Endothelial cell of umbilical vein (primary cell): ENCODE results near the gene PSD2. TPM values are rescaled to one million over a fixed set of nuclear protein-coding genes. Genes with fewer than 3 reads are reported as not detected.

Experiments
- BruUV-seq: library from RNA; stranded (reverse); fragments of 400-500 nt; replicated peaks from 2 replicates; lab custom pipeline; 2021; lab: Mats Ljungman, UMichigan
- CTCF ChIA-PET: fragments of 300-600, 350-600 bp; sonication (Branson Sonifier 250); formaldehyde crosslinking; loops from one replicate; lab custom pipeline; 2021; ENCODE audit warnings: antibody characterized with exemption, inconsistent platforms; lab: Charles Lee
- POLR2A ChIA-PET: fragments of 300-600, 350-600 bp; sonication (Branson Sonifier 250); formaldehyde crosslinking; loops from one replicate; lab custom pipeline; 2021; ENCODE audit warnings: antibody characterized with exemption, inconsistent platforms; lab: Charles Lee
- DNase-seq: peaks from one replicate; pipeline ENCODE4 v3.0.0-alpha.2; 2011; ENCODE audit warnings: low read depth, low spot score
- FAIRE-seq: peaks from 2 replicates; lab custom pipeline; 2011; peaks lifted over from hg19 to GRCh38; lab: Jason Lieb, UNC
- H2AFZ ChIP-seq: 2 replicates; pipeline ENCODE4 v1.6.0; 2012; ENCODE audit warnings: low read depth, low read length, control low read depth, inconsistent platforms
- H3K27ac ChIP-seq: 2 replicates; pipeline ENCODE4 v1.5.1; 2011; ENCODE audit warnings: low read depth, mild to moderate bottlenecking, control low read depth, low read length, moderate library complexity; ENCODE audit not compliant: insufficient read depth
- H3K27me3 ChIP-seq, 2 experiments: 2 replicates each; pipeline versions ENCODE4 v1.6.0 to v1.6.1; 2011; ENCODE audit warnings: low read length in 2 of 2, mixed read lengths in 1 of 2; ENCODE audit not compliant: control insufficient read depth in 2 of 2, insufficient read depth in 2 of 2
- H3K36me3 ChIP-seq, 2 experiments: 2 replicates in 1 of 2; 3 replicates in 1 of 2; pipeline ENCODE4 v1.5.1; 2011; ENCODE audit warnings: low read length in 2 of 2, mild to moderate bottlenecking in 1 of 2, moderate library complexity in 1 of 2; ENCODE audit not compliant: control insufficient read depth in 2 of 2, insufficient read depth in 2 of 2; ENCODE audit errors: extremely low read depth in 1 of 2
- H3K4me1 ChIP-seq: 3 replicates; pipeline ENCODE4 v1.5.1; 2011; ENCODE audit warnings: mild to moderate bottlenecking, low read length; ENCODE audit not compliant: control insufficient read depth, insufficient read depth; ENCODE audit errors: extremely low read depth
- H3K4me2 ChIP-seq: 2 replicates; pipeline ENCODE4 v1.6.1; 2011; ENCODE audit warnings: low read length, control low read depth, mixed read lengths; ENCODE audit not compliant: insufficient read depth
- H3K4me3 ChIP-seq, 3 experiments: fragments of 200-600 bp in 1 of 3; sonication (generic), shearing (Covaris generic) in 1 of 3; replicated peaks in 1 of 3; 2 replicates each; pipeline ENCODE4 v1.5.1; 2011 to 2016; ENCODE audit warnings: control low read depth in 3 of 3, low read length in 3 of 3, mild to moderate bottlenecking in 2 of 3, inconsistent platforms in 1 of 3, low read depth in 1 of 3, moderate library complexity in 1 of 3; ENCODE audit not compliant: insufficient read depth in 1 of 3
- H3K79me2 ChIP-seq: 2 replicates; pipeline ENCODE4 v1.6.0; 2012; ENCODE audit warnings: low read length, inconsistent platforms; ENCODE audit not compliant: control insufficient read depth, insufficient read depth
- H3K9ac ChIP-seq: replicated peaks from 2 replicates; pipeline ENCODE3; 2011; ENCODE audit warnings: low read length, control low read depth; ENCODE audit not compliant: insufficient read depth; ENCODE audit errors: extremely low read depth
- H3K9me1 ChIP-seq: replicated peaks from 3 replicates; pipeline ENCODE4 v1.6.0; 2011; ENCODE audit warnings: mild to moderate bottlenecking, low read length; ENCODE audit not compliant: control insufficient read depth, insufficient read depth; ENCODE audit errors: extremely low read depth
- H3K9me3 ChIP-seq: replicated peaks from 2 replicates; pipeline ENCODE4 v1.5.1; 2012; ENCODE audit warnings: low read length, inconsistent platforms; ENCODE audit not compliant: control insufficient read depth, insufficient read depth
- H4K20me1 ChIP-seq: replicated peaks from 2 replicates; pipeline ENCODE3; 2011; ENCODE audit warnings: mild to moderate bottlenecking, low read length; ENCODE audit not compliant: control insufficient read depth, insufficient read depth; ENCODE audit errors: extremely low read depth
- EZH2 ChIP-seq: IDR thresholded peaks from 2 replicates; pipeline ENCODE4 v1.6.1; 2012; ENCODE audit warnings: borderline replicate concordance, low read depth, mild to moderate bottlenecking, moderate library complexity, low read length, inconsistent platforms; ENCODE audit not compliant: severe bottlenecking
- FOS ChIP-seq: IDR thresholded peaks from 2 replicates; pipeline ENCODE4 v1.6.1; 2011; ENCODE audit warnings: mild to moderate bottlenecking, low read length, moderate library complexity, borderline replicate concordance; ENCODE audit not compliant: insufficient read depth
- GATA2 ChIP-seq: IDR thresholded peaks from 2 replicates; pipeline ENCODE4 v1.7.0; 2011; ENCODE audit warnings: low read depth, mild to moderate bottlenecking, moderate library complexity, mixed read lengths, low read length; ENCODE audit not compliant: insufficient read length, insufficient read depth
- JUN ChIP-seq: IDR thresholded peaks from 2 replicates; pipeline ENCODE4 v1.6.1; 2011; ENCODE audit warnings: borderline replicate concordance, low read depth; ENCODE audit not compliant: insufficient read length, insufficient read depth
- MYC ChIP-seq: IDR thresholded peaks from one replicate; pipeline ENCODE4 v1.6.1; 2011; ENCODE audit warnings: mild to moderate bottlenecking, low read depth, low read length
- POLR2A ChIP-seq: IDR thresholded peaks from 2 replicates; pipeline ENCODE4 v1.6.1; 2012; ENCODE audit warnings: low read depth, mild to moderate bottlenecking, control low read depth, low read length
- POLR2AphosphoS5 ChIP-seq: IDR thresholded peaks from 2 replicates; pipeline ENCODE4 v1.6.1; 2012; ENCODE audit warnings: low read depth, mild to moderate bottlenecking, control low read depth, low read length, moderate library complexity; ENCODE audit not compliant: insufficient read depth
- dilution Hi-C: fragments of 300-500 bp; cut with MboI; formaldehyde crosslinking; loops from one replicate; pipeline ENCODE4 v1.15.0; 2019; ENCODE audit warnings: low sequenced_read_pairs; ENCODE audit not compliant: extremely low pct_ligation_motif_present
- intact Hi-C: fragments of 100-400 bp; cut with micrococcal nuclease; formaldehyde crosslinking; loops from one replicate; pipeline ENCODE4 v1.10.0; 2022
- polyA plus RNA-seq, 4 experiments: library from polyadenylated mRNA; depleted of rRNA in 3 of 4; stranded (reverse) in 3 of 4; unstranded in 1 of 4; fragments of >200 nt; gene quantifications; 2 replicates each; pipeline versions ENCODE4 v1.2.1 to v1.2.3, GENCODE V29; 2011 to 2012; ENCODE audit warnings: missing spikeins in 1 of 4
- total RNA-seq: library from RNA; stranded (reverse); gene quantifications from 2 replicates; pipeline ENCODE4 v1.2.3, GENCODE V29; 2021
- TF ChIP-seq, protein P1 (sequence below), 2 donors: IDR thresholded peaks; 1 replicate in 1 of 2; 2 replicates in 1 of 2; pipeline ENCODE4 v1.5.1; 2011; ENCODE audit warnings: low read length in 2 of 2, mild to moderate bottlenecking in 2 of 2, moderate library complexity in 2 of 2, control low read depth in 1 of 2, inconsistent platforms in 1 of 2, low read depth in 1 of 2; ENCODE audit not compliant: insufficient read depth in 1 of 2; ENCODE audit errors: extremely low read depth in 1 of 2
- TF ChIP-seq, protein P2 (sequence below): IDR thresholded peaks from 2 replicates; pipeline ENCODE4 v1.6.1; 2011; ENCODE audit not compliant: insufficient read depth, insufficient read length

PSD2 gene
- total and polyA plus RNA-seq, 2 donors (not counting 3 experiments of a cell fraction or from before 2014, with no cell fraction given), result not detected

DNA sequence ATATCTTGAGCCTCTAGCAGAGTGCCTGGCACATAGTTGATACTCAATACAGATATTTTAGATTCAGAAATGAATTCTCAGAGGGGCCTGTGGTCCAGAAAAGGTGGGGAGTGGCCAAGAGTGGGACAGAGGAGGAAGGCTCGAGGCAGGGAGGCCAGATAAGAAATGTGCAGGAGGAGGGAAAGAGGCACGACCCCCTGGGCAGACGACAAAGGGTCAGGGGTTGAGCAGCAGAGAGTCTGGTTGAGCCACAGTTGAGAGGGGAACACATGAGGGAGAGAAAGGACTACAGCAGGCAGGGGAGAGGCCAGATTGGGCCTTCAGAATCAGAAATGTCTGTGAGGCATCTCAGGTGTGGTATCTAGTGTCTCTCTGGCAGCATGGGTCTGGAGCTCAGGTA lies 89.1 kb downstream of the PSD2 start:
- no peak overlapping the region for H3K9ac ChIP-seq
- H3K36me3 ChIP-seq, result no peaks in the 10 kb centered on the region
- no peak overlapping the region for H2AFZ ChIP-seq
- no peaks in the 10 kb centered on the region for H3K9me3 ChIP-seq
- H3K9me1 ChIP-seq, result no peaks in the 10 kb centered on the region
- intact Hi-C loops, result no loop called here
- dilution Hi-C loops, result no loop called here
- peaks cover 2 to 8% of the 10 kb centered on the region in 2 experiments for H3K27me3 ChIP-seq
- FAIRE-seq, result no peak
- no peak overlapping the region for H3K27ac ChIP-seq
- H3K79me2 ChIP-seq, result no peaks in the 10 kb centered on the region
- no TSS peak for BruUV-seq
- no peaks in the 10 kb centered on the region for H3K4me1 ChIP-seq
- TF ChIP-seq JUN (no peak), MYC (no peak), FOS (no peak), POLR2A (no peak), POLR2AphosphoS5 (no peak), EZH2 (no peak), GATA2 (no peak)
- TF ChIP-seq, protein P1, sequence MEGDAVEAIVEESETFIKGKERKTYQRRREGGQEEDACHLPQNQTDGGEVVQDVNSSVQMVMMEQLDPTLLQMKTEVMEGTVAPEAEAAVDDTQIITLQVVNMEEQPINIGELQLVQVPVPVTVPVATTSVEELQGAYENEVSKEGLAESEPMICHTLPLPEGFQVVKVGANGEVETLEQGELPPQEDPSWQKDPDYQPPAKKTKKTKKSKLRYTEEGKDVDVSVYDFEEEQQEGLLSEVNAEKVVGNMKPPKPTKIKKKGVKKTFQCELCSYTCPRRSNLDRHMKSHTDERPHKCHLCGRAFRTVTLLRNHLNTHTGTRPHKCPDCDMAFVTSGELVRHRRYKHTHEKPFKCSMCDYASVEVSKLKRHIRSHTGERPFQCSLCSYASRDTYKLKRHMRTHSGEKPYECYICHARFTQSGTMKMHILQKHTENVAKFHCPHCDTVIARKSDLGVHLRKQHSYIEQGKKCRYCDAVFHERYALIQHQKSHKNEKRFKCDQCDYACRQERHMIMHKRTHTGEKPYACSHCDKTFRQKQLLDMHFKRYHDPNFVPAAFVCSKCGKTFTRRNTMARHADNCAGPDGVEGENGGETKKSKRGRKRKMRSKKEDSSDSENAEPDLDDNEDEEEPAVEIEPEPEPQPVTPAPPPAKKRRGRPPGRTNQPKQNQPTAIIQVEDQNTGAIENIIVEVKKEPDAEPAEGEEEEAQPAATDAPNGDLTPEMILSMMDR (IDR thresholded peaks at IDR 0.05; ENCODE audit: extremely low read depth in 1 of 2, insufficient read depth in 1 of 2, low read depth in 1 of 2, low read length in 2 of 2), result no peak
- TF ChIP-seq, protein P2, sequence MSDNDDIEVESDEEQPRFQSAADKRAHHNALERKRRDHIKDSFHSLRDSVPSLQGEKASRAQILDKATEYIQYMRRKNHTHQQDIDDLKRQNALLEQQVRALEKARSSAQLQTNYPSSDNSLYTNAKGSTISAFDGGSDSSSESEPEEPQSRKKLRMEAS, result no peak
- no peak overlapping the region for H3K4me3 ChIP-seq
- ChIA-PET CTCF (interaction anchor here (1.4 to 2.2 kb wide), 2 partner anchors 97 to 120 kb away, joined by 3 to 7 read pairs; no protein-coding TSS in a partner anchor), POLR2A (no interaction called here)
- no peaks in the 10 kb centered on the region for H4K20me1 ChIP-seq
- no peak overlapping the region for H3K4me2 ChIP-seq
- no peak for DNase-seq
